Activated CD4-positive, CD25-positive, alpha-beta regulatory T cell treated with anti-CD3 and anti-CD28 coated beads, Interleukin-2, amount 50 U/mL, for 16 hours (primary cell): Measurements from ENCODE around the gene MDFI.

ENCODE experiments used
- DNase-seq: peaks from one replicate; pipeline ENCODE4 v3.0.0-alpha.2; 2020; ENCODE audit warnings: low read depth, low spot score

The MDFI gene

GRCh38 chr6:41650120-41650519 lies 11.9 kb downstream of the MDFI start:
- no peak for DNase-seq

- no peak for DNase-seq
These were observed 13.1 kb downstream of the MDFI start for GRCh38 chr6:41651246-41651961.

DNA sequence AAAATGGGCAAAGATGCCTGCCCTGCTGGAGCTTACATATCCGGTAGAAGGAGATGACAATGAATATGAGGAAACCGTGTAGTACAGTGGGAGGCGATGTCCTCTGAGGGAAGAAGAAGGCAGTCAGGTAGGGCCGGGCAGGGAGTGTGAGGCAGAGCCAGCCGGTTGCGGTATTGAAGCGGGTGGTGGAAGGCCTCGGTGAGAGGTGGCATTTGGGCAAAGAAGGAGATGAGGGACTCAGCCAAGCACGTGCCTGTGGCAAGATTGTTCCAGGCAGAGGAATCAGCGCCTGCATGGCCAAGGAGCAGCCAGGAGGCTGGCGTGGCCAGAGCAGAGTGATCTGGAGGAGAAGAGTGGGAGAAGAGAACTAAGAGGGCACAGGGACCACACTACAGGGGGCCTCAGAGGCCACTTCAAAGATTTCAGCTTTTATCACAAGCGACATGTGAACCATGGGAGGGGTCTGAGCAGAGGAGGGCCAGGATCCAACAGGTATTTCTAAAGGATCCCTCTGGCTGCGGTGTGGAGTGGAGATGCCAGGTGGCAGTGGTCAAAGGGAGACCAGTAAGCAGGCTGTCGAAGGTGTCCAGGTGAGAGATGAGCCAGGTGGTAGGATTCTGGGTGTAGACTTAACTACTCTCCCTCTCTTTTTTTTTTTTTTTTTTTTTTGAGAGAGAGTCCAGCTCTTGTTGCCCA lies 13.8 kb downstream of the MDFI start:
- no peak for DNase-seq

GRCh38 chr6:41652866-41653652 lies 14.8 kb downstream of the MDFI start:
- DNase-seq: no peak

- DNase-seq: no peak
These were observed 15.4 kb downstream of the MDFI start for GRCh38 chr6:41653691-41654090.

GRCh38 chr6:41654151-41654697 lies 16.0 kb downstream of the MDFI start:
- DNase-seq: no peak

DNA sequence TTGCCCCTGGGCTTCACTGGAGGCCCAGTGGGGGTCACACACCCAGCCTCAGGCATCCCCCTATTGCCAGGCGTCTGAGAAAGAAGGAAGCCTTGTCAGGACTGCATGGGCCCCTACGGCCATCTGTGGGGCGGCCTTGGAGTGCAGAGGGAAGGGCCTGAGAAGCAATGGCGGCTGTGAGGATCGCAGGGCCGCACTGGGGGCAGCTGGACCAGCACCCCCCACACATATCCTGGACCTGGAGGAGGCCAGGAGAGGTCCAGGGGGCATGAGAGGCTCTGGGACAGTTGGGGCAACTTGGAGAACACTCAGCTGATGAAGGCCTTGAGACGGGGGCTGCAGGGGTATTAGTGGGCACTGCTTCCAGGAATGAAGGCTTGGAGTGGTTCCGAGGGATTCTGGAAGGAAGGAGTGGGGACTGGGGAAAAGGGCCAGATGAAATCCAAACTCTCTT lies 16.5 kb downstream of the MDFI start:
- no peak for DNase-seq

DNA sequence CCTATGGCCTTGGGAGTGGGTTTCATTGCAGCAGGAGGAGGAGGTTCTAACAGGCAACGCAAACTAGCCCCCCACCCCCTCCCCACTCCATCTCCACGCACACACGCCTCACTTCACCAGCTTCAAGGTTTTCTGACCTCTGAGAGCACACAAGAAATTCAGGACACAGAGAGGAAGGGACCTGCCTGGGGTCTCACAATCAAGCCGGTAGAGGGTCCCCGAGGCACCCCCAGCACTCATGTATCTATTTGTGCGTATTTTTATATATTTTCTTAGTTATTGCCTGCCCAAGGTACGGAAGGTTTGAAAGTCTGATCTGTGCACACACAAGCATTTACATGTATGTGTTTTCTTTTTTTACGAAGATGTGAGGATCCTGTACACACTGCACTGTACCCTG lies 16.9 kb downstream of the MDFI start:
- DNase-seq: no peak

DNA sequence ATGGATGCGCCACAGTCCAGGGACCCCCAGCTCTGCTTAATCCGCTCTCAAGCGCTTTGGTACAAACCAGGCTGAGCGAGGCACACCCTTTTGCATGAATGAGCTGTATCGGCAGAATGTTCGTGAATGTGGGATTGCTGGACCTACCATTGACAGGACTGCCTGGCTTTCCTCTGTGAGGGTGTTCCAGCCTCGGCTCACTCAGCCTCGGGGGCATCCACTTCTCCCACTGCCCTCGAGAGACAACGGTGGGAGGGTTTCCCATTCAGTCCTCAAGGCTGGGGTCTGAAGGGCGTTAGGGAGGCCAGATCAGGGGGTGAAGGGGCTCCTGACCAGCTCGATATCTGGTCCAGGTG lies 17.4 kb downstream of the MDFI start:
- DNase-seq: no peak

GRCh38 chr6:41656002-41656691 lies 17.9 kb downstream of the MDFI start:
- DNase-seq: no peak

DNA sequence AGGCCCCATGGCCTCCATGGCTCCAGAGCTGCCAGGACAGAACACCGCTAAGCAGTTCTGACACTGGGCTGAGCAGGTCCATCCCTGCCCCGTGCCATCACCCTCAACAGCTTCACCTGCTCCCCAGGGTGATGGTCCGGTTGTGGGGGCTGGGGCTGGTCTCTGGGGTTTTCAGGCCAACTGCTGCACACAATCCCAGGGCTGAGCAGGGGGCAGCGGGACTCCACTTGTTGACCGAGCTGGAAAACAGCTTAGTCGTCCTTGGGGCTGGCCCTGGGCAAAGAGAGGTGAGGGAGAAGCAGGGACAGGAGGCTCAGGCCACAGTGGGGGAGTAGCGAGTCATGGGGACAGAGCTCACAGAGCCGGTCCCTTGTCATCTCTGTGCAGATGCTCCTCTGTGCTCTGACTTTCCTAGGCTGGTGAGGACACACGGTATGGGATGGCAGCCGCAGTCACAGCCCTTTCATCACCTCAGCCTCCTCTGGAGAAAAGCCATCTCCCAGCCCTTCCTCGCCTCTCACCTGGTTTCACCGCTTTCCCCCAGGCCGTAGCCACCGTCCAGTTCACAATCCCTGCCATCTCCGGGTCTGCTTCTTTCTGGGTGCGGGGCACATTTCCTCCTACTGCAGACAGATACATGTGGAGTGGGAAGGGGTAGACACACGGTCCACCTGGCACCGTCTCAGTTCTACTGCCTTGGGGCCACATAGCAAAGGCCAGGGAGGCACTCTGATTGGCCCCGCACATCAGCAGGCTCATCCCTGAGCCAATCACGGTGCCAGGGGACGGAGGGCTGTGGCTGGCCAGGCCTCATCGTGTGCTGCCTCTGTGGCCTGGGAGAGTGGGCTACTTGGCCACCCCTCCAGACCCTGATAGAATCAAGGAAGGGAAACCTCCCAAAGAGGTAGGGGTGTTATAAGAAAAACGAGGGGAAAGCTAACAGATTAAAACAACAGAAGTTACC lies 19.1 kb downstream of the MDFI start:
- no peak for DNase-seq

- DNase-seq: no peak
These were observed 20.4 kb downstream of the MDFI start for GRCh38 chr6:41658636-41659035.

- DNase-seq: no peak
These were observed 21.7 kb downstream of the MDFI start for GRCh38 chr6:41659935-41660334.

DNA sequence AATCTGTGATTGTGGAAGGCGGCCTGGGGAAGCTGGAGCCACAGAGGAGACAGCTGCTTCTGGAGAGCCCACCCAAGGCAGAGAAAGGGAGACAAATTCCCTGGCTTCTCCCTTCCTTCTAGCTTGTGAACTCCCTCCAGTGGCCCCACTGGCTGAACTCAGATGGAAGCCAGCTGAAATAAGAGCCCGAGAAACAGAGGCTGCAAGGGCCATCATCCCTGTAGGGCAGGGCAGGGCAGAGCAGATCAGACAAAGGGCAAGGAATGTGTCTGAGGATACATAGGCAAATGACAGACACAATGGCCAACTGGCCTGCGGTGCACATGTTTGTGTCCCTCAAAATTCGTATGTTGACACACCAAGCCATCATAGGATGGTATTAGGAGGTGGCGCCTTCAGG lies 25.3 kb downstream of the MDFI start:
- DNase-seq: no peak

- no peak for DNase-seq
These were observed 26.0 kb downstream of the MDFI start for GRCh38 chr6:41664271-41664670.

- DNase-seq: no peak
These were observed 28.9 kb downstream of the MDFI start for GRCh38 chr6:41667195-41667594.

DNA sequence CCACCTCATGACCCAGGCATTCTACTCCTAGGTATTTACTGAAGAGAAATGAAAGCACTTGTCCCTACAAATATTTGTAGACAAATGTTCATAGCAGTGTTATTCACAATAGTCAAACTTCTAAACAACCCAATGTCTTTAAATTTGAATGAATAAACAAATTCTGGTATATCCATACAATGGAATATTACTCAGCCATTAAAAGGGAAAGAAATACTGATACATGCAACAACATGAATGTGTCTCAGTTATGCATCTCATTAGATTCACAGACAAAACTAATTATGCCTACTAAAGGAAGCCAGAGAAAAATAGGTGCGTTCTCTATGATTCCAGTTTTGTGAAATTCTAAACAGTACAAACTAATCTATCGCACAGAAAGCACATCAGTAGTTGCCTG lies 30.7 kb downstream of the MDFI start:
- no peak for DNase-seq

GRCh38 chr6:41670703-41671360 lies 32.6 kb downstream of the MDFI start:
- DNase-seq: no peak

DNA sequence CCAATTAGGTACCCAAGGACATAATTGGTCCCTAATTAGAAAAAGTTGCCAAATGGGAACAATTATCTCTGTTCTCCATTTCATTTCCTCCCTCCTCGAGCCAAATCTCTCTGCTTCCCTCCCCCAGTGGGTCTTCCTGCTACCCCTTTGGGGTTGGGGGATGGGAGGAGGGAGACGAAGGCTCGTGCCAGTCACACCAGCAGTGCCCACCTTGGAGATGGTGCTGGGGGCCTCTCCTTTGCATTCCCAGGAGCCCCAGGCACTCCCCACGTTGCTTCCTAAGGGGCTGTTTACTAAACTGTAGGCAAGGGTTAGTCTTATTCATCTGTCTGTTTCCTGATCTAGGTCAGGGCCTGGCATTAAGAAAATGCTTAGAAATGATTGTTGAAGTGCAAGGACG lies 33.1 kb downstream of the MDFI start:
- no peak for DNase-seq

- no peak for DNase-seq
These were observed 33.7 kb downstream of the MDFI start for GRCh38 chr6:41672016-41672415.
